ENCODE measurements around the gene USO1.
"Not testable (repeated sequence)": the region's sequence is repeated elsewhere in the genome, so short reads cannot be mapped to it uniquely, and the experiment has no call there.

The USO1 gene

DNA sequence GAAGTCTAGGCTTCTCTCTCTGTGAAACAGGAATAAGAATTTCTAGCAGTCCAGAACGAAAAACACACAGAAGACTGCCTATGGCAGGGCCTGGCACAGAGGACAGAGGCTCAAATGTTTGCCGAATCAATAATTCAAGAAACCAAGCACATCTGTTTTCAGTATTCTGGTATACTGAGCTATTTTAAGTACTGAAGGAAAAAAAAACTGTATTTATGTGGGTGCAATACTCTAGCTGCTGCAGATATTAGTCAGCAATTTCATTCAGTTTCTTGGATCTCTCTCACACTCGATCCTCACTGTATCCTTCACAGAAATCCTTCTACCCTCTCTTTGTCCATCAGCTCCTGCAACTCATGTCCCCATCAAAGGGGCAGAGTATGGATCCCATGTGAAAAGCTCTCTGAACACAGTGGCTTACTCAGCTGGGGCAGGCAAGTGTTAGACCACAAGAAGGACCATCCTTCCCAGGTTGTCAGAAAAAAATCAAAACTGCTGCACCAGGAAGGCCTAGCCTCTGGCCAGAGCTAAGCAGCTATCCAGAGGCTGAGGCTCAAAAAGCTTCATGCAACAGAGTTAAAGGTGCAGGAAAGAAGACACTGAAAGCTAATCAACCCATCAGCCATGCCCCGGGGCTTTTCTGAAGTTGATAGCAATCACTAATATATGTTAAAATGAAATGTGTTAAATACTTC lies 9.1 kb upstream of the USO1 start:
- DNase-seq = no peak

DNA sequence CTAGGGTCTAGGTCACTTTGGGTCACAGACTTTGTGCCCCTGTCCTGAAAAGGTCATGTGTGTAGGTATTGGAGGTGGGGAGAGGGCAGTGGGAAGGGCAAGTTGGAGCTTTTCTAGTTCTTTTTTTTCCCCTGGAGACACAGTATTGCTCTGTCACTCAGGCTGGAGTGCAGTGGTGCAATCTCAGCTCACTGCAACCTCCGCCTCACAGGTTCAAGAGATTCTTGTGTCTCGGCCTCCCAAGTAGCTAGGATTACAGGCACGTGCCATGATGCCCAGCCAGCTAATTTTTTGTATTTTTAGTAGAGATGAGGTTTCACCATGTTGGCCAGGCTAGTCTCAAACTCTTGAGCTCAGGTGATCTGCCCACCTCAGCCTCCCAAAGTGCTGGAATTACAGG lies 8.3 kb upstream of the USO1 start:
- not testable (repeated sequence) for DNase-seq

DNA sequence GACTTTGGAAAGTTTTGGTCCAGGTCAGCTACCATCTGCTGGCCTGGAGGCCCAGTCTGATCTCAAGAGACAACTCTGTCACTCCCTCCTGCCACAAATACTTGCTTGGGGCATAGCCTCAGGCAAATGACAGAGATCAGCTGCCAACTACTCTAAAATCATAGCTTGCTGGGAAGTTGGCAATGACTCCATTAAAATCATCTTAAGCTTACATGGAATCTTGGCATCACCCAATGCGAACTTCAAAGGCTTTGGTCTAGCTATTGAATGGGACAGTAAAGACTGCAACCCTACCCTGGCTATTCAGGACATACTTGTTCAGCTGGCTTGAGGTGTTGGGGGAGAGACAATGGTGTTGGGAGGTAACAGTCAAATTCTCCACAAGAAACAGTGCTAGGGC lies 7.0 kb upstream of the USO1 start:
- DNase-seq = no peak

DNA sequence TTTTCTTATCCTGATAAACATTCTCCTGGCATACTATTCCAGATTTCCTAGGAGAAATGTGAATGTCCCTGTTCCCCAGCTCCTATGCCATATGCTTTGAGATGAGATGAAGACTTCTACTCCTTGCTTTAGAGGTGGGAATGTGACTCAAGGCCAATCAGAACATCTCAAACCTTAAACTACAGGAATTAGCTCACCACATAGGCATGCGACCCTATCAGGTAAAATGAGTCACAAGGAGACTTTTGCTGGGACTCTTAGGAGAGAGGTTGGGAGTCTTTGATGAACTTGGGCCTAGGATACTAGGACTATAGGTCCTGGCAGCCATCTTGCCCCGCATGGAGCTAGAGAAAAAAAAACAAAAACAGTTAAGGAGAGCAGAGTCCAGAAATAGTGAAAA lies 5.8 kb upstream of the USO1 start:
- DNase-seq = no peak

DNA sequence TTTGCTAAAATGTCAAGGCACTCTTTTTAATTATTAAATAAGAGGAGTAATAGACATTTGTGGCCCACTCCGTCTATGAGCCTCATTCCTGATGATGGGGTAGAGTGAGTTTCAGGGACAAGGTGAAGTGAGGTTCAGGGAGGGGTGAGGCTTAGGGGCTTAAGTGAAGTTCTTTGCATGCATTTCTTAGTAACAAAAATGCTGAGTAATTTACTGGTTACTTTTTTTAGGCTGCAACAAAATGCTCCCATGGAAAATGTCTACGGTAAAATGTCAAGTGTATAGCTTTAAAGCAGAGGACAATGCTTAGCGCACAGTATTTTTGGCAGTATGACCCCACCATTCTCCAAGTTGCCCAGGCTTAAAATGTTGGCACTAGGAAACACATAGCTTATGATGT lies 2.0 kb upstream of the USO1 start:
- DNase-seq = no peak

DNA sequence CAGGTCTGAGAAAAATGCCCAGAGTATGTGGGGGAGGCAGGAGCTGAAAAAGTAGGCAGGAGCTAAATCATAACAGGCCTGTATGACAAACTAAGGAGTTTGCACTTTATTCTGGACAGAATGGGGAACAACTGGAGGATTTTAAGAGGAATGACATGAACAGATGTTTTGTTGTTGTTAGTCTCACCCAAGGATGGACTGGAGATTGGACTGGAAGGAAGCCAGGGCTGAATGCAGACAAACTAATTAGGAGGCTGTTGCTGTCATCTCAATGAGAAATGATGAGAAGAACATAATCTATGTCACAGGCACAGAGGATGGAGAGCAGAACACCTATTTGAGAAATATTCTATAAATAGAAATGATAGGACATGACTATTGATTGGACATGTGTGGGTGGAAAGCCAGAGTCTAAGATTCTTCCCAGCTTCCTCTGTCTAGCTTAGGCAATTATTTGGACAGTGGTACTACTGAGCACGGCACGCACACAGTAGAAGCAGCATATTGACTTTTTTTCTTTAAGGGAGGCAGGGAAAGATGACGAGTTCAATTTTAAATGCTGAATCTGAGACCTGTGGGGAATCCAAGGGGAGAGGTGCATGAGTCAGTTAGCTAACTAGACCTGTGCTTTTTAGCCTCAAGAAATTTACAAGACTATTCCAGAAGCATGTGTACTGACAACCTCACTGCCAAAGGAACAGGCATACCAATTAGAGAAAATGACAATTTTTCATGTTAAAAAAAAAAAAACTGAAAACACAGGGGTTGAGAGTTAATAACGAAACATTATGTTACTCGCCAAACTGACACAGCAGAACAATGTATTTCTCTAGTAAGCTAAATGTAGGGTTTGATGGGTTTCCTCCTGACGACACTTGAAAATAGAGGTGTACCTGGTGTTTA lies 963 bp upstream of the USO1 start:
- DNase-seq = no peak

DNA sequence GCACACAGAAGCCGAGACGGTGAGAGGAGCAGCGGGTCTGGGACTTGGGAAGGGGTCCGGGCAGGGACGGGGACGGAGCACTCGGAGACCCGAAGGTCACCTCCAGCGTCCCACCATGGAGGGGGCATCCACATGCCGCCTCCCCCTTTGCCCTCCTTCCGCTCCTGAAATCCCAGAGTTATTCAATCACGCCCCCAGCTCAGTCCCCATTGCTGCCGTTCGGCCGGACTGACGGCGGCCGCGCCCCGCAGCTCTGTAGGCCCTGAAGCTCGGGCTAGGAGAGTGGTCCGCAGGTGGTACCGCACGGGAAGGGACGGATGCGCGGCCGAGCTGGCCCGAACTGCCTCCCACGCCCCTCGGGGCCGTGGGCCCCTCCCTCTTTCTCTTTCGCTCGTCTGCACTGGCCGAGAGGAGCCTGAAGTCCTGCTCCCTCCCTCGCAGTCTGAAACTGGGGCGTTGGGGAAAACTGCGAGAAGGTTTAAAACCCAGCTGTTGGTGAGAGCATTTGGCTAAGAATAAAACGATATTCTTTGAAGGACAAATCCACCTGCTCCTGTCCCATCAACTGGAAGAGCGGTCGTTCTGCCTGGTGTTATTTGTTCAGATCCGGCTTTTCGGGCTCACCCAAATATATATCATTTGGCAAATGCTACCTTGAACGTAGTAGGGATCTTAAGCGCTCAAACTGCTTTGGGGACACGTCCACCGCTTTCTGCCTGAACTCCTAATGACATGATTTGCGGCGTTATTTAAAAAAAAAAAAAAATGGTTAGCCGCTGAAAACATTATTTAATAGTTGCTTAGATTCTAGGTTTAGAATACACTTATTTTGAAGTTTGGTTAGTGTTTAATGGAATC lies 719 bp downstream of the USO1 start:
- peak; percentile 34 for DNase-seq

DNA sequence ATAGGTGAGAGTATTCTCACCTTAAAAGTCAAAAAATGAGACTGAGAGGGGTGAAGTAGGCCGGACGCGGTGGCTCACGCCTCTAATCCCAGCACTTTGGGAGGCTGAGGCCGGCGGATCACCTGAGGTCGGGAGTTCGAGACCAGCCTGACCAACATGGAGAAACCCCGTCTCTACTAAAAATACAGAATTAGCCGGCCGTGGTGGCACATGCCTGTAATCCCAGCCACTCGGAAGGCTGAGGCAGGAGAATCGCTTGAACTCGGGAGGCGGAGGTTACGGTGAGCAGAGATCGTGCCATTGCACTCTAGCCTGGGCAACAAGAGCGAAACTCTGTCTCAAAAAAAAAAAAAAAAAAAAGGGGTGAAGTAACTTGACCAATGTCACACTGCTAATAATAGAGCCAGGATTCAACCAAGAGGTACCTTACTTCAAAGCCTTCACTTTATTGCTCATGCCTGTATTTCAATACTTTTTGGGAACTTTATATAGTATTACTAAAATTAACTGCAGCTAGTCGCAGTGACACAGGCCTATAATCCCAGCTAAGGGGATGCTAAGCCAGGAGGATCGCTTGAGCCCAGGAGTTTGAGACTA lies 1.7 kb downstream of the USO1 start:
- DNase-seq = not testable (repeated sequence)

DNA sequence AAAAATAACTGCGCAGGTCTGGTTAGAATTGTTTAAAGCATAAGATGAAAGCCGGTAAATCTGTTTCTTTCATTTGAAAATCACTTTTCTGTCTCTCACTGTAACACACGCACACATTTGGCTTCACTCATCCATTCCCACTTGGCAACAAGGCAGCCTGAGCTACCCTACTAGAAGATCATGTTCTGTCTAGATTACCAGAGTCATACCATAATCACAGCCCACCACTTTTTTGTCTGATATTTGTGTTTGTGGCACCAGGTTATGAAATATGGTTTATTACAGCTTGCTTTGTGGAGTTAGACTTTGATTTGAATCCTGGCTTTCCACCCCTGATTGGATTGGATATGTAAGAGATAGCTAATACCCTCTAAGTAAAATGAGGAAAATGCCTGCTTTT lies 2.2 kb downstream of the USO1 start:
- no peak for DNase-seq

DNA sequence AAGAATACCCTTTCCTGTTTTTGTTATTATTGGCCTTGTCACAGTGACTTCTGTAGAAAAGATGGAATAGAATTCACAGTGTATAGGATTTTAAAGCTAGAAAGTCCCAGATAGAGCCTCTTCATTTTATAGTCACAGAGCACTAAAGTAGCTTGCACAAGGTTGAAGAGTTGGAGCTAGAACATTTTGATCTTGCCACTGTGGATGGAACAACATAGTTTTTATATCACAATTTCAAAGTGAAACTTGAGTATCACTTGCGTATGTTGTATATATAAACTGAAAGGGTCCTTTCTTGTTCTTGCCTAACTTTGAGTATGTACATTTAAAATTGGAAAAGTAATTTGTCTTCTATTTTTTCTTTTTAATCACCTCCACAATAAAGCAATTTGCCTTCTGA lies 2.7 kb downstream of the USO1 start:
- DNase-seq = no peak

DNA sequence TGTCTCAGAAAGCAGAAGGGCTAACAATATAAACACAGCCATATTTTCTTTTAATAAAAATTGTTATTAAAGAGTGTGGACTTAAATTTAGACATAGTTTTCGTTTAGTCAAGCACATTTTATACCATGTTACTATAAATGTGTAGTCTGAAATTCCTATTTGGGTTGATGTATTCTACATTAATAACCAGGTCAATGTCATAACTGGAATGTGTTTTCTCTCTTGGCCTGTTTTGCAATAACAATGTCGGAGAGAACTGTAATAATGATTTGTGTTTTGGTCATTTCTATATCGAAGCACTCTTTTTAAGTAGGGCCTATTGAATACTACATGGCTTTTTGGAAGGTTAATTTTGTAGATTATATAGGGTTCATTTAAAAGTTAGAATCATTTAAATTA lies 5.5 kb downstream of the USO1 start:
- no peak for DNase-seq

DNA sequence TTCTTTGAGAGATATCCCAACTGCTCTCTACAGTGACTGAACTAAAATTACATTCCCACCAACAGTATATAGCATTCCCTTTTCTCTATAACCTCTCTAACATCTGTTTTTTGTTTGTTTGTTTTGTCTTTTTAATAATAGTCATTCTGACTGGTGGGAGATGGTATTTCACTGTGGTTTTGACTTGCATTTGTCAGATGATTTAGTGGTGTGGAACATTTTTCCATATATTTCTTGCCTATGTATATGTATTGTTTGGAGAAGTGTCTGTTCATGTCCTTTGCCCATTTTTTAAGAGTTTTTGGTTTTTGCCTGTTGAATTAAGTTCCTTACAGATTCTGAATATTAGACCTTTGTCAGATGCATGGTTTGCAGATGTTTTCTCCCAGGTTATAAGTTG lies 9.0 kb downstream of the USO1 start:
- DNase-seq = no peak

DNA sequence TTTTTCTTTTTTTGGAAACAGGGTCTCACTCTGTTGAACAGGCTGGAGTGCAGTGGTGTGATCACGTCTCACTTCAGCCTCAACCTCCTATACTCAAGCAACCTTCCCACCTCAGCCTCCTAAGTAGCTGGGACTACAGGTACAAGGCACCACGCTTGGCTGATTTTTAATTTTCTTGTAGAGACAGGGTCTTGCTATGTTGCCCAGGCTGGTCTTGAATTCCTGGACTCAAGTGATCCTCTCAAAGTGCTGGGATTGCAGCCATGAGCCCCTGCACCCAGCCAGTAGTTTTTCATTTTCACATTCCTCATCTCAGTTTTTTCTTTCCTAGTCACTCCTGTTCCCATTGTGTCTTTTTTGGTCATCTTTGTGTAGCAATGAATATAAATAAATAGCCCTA lies 11.1 kb downstream of the USO1 start:
- no peak for DNase-seq

DNA sequence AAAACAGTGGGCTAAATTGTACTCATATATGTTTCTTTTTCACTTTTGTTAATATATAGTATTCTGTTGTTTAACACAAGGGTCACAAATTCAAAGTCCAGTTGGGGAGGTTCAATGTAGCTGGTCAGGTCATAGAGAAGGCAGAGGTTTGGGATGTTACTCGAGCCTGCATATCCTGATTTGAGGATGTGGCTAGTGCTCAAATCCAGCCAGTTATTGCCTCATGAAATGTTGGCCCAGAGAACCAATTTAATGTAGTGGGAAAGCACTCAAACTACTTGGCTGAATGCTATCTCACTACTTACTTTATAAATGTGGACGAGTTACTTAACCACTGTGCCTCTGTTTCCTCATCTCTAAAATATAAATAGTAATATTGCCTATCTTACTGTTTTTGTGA lies 12.5 kb downstream of the USO1 start:
- no peak for DNase-seq

DNA sequence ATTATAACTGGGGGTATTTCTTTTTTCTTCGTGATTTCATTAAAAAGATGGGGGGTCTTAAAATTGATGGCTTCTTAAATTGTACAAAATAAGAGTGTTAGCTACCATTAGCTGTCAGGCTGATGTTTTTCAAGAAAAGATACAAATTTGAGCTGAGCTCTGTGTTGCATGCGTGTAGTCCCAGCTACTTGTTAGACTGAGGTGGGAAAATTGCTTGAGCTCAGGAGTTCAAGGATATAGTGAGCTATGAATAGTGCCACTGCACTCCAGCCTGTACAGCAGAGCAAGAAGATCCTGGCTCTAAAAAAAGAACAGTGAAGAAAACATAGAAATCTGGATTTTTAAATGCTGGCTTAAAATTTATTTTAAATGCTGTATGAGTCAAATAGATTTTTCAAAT lies 13.0 kb downstream of the USO1 start:
- DNase-seq = no peak

DNA sequence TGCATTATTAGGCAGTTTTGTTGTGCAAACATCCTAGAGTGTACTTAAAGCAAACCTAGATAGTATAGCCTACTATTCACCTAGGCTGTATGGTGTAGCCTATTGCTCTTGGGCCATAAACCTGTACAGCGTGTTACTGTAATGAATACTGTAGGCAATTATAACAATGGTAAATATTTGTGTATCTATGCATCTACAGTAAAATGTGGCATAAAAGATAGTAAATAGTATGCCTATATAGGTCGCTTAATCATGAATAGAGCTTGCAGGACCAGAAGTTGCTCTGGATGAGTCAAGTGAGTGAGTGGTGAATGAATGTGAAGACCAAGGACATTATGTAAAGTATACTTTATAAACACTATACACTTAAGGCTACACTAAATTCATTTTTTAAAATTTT lies 16.6 kb downstream of the USO1 start:
- DNase-seq = no peak

DNA sequence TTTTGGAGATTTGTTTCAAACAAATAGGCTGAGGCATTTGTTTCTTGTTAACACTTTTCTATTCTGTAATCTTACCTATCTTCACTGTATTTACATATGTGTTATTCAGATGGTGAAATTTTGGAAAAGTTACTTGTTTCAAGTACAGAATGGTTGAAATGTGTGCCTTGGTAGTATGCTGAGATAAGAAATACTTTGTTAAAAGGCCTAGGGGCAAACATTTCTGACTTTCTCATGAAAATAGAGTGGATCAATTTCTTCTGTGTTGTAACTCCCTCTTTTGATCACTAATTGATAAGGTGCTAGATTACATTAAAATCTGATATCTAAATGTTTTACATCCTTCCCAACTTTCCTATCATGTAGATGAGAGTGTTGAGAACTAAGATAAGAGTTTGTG lies 18.1 kb downstream of the USO1 start:
- no peak for DNase-seq

DNA sequence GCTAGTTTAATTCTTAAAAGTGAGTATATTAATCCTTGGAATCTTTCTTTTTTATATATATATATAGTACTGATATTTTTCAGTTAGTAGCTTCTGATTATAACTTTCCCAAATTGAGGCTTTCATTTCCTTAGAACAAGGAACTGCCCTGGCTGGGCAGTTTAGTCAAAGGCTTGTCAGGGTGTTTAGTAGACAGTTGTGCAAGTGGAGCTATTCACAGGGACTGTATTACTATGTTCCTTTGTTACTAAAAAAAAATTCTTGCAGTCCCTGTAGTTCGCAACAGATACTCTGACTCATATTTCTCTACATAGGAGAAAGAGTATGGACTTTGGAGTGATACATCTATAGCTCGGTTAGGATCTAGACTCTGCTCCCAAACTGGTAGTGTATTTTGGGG lies 20.8 kb downstream of the USO1 start:
- DNase-seq = no peak

DNA sequence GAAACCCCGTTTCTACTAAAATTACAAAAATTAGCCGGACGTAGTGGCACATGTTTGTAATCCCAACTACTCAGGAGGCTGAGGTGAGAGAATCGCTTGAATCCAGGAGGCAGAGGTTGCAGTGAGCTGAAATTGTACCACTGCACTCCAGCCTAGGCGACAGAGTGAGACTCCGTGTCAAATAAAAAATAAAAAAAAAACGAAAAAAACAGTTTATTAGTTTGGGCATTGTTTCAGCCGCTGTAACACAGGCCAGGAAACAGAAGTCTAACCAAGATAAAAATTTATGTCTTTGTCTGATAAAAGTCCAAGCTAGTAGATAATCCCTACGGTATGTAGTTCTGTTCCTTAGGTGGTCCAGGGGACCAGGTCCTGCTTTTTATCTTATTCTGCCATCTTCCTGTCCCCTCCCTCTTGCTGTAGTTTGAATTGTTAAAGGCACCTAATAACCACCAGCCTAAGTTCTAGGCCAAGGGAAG lies 21.4 kb downstream of the USO1 start:
- no peak for DNase-seq

DNA sequence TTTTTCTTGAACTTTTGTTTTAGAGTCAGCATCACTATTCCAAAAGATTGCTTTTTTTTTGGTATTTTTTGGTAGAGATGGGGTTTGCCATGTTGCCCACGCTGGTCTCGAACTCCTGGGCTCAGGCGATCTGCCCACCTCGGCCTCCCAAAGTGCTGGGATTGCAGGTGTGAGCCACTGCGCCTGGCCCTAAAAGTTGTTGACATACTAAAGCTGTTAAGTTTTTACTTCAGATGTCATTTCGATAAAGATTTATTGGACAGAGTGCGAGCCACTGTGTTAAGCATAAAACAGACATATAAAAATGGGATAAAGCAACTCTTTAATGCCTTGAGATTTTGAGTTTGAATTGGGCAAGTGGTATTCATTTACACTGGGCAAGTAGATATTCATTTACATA lies 28.3 kb downstream of the USO1 start:
- no peak for DNase-seq

DNA sequence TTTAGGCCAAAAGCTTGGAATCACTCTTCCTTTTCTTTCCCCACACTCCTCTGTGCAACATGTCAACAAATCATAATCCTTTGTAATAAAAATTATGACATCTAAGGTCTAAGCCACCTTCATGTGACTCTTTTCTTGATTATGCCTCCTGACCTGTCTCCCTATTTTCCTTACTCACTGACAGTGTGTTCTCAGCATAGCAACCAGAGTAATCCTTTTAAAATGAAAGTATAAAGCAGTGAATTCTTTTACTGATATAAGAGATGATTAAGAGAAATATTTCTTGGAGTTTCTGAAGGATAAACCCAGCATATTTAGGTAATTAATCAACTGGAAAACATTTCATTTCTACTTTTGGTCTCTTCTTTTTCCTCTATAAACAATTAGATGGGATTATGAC lies 44.7 kb downstream of the USO1 start:
- no peak for DNase-seq

DNA sequence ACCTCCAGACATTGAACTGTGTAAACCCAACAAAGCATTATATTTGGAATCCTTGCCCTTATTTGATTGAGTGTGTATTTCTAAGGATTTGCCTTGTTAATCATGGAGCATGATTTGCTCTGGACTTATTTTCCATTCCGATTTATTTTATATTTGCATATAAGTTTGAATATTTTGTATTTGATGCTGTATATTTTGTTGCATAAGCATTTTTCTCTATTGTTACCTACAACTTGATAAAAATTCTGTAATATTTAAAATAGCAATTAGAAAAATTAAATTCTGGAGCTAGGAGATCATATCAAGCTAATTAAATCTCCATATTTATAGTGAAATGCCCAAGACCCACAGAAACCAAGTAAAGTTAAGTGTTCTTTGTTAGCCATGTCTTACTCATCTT lies 47.2 kb downstream of the USO1 start:
- no peak for DNase-seq

DNA sequence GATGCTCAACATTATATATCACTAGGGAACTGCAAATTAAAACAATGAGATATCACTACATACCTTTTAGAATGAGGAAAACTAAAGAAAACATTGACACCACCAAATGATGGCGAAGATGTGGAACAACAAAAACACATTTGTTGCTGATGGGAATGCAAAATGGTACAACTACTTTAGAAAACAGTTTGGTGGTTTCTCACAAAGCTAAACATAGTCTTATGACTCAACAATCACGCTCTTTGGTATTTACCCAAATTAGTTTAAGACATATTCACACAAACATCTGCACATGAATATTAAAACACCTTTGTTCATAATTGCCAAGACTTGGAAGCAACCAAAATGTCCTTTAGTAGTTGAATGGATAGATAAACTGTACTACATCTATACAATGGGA lies 53.2 kb downstream of the USO1 start:
- DNase-seq = no peak

All from NCI-H345 (cell line).